Keratinocyte (primary cell): ENCODE data around the gene LIME1. TPM values are rescaled to one million over a fixed set of nuclear protein-coding genes. Genes with fewer than 3 reads are reported as not detected.

Experiments used
- DNase-seq: peaks from one replicate; pipeline ENCODE4 v3.0.0-alpha.2; 2011; ENCODE audit warnings: low read depth, missing footprints, low spot score
- FAIRE-seq: peaks from 2 replicates; lab custom pipeline; 2011; peaks lifted over from hg19 to GRCh38; lab: Jason Lieb, UNC
- H2AFZ ChIP-seq: 2 replicates; pipeline ENCODE4 v1.6.0; 2012; ENCODE audit warnings: low read length, control low read depth, inconsistent platforms; ENCODE audit not compliant: control insufficient read depth
- H3K27ac ChIP-seq: 2 replicates; pipeline ENCODE4 v1.5.1; 2011; ENCODE audit warnings: low read length; ENCODE audit not compliant: control insufficient read depth, insufficient read depth
- H3K27me3 ChIP-seq: 3 replicates; pipeline ENCODE4 v1.6.0; 2011; ENCODE audit warnings: low read length; ENCODE audit not compliant: control insufficient read depth, insufficient read depth; ENCODE audit errors: extremely low read depth
- H3K36me3 ChIP-seq, 2 experiments: 2 replicates in 1 of 2; 3 replicates in 1 of 2; pipeline ENCODE4 v1.5.1; 2011; ENCODE audit warnings: low read length in 2 of 2, mild to moderate bottlenecking in 1 of 2; ENCODE audit not compliant: control insufficient read depth in 2 of 2, insufficient read depth in 2 of 2; ENCODE audit errors: extremely low read depth in 1 of 2
- H3K4me1 ChIP-seq: 3 replicates; pipeline ENCODE4 v1.5.1; 2011; ENCODE audit warnings: low read length; ENCODE audit not compliant: control insufficient read depth, insufficient read depth; ENCODE audit errors: extremely low read depth
- H3K4me2 ChIP-seq: 3 replicates; pipeline ENCODE4 v1.6.0; 2011; ENCODE audit warnings: low read depth, low read length; ENCODE audit not compliant: control insufficient read depth, insufficient read depth; ENCODE audit errors: extremely low read depth
- H3K4me3 ChIP-seq, 3 experiments: fragments of 200-600 bp in 1 of 3; sonication (generic) in 1 of 3; 2 replicates in 2 of 3; 3 replicates in 1 of 3; pipeline ENCODE4 v1.5.1; 2011 to 2016; ENCODE audit warnings: low read length in 3 of 3, mild to moderate bottlenecking in 3 of 3, control low read depth in 2 of 3, inconsistent platforms in 1 of 3, low read depth in 1 of 3, mixed read lengths in 1 of 3, mixed run types in 1 of 3, moderate library complexity in 1 of 3; ENCODE audit not compliant: control insufficient read depth in 2 of 3, insufficient read depth in 2 of 3; ENCODE audit errors: extremely low read depth in 1 of 3
- H3K79me2 ChIP-seq: 2 replicates; pipeline ENCODE4 v1.6.0; 2012; ENCODE audit warnings: low read length; ENCODE audit not compliant: control insufficient read depth, insufficient read depth
- H3K9ac ChIP-seq: 3 replicates; pipeline ENCODE4 v1.6.0; 2011; ENCODE audit warnings: low read length; ENCODE audit not compliant: control insufficient read depth, insufficient read depth; ENCODE audit errors: extremely low read depth
- H3K9me1 ChIP-seq: 3 replicates; pipeline ENCODE4 v1.6.0; 2011; ENCODE audit warnings: low read length; ENCODE audit not compliant: control insufficient read depth, insufficient read depth; ENCODE audit errors: extremely low read depth
- H3K9me3 ChIP-seq: 2 replicates; pipeline ENCODE4 v1.5.1; 2012; ENCODE audit warnings: low read depth, low read length; ENCODE audit not compliant: control insufficient read depth
- H4K20me1 ChIP-seq: 3 replicates; pipeline ENCODE4 v1.6.0; 2011; ENCODE audit warnings: low read length; ENCODE audit not compliant: control insufficient read depth, insufficient read depth; ENCODE audit errors: extremely low read depth
- CTCF ChIP-seq, 3 experiments: IDR thresholded peaks in 1 of 3; conservative IDR thresholded peaks in 1 of 3; optimal IDR thresholded peaks in 1 of 3; 2 replicates in 2 of 3; 3 replicates in 1 of 3; pipeline versions ENCODE3 to v1.5.1; 2011; ENCODE audit warnings: low read length in 3 of 3, mild to moderate bottlenecking in 3 of 3, moderate library complexity in 2 of 3, control low read depth in 1 of 3, inconsistent platforms in 1 of 3; ENCODE audit not compliant: insufficient read depth in 2 of 3; ENCODE audit errors: extremely low read depth in 1 of 3
- EZH2 ChIP-seq: IDR thresholded peaks from one replicate; pipeline ENCODE4 v1.6.1; 2012; ENCODE audit warnings: inconsistent platforms, mild to moderate bottlenecking, low read length, moderate library complexity
- dilution Hi-C: fragments of 300-500 bp; cut with MboI; formaldehyde crosslinking; loops from one replicate; pipeline ENCODE4 v1.7.0; 2020; ENCODE audit warnings: low sequenced_read_pairs; ENCODE audit not compliant: extremely low pct_ligation_motif_present
- polyA plus RNA-seq, 5 experiments: library from polyadenylated mRNA; depleted of rRNA in 3 of 5; stranded (reverse) in 3 of 5; stranded (forward) in 1 of 5; unstranded in 1 of 5; fragments of >200 nt; gene quantifications; 1 replicate in 1 of 5; 2 replicates in 3 of 5; 3 replicates in 1 of 5; pipeline versions ENCODE4 v1.2.1 to v1.2.3, GENCODE V29; 2011 to 2012; ENCODE audit warnings: missing spikeins in 2 of 5, low read depth in 1 of 5, low replicate concordance in 1 of 5

LIME1 gene
- polyA plus RNA-seq, 1 donor (not counting 4 experiments of a cell fraction or from before 2014, with no cell fraction given): 0.75 TPM

GRCh38 chr20:63734946-63735858 lies 1.3 kb upstream of the LIME1 start:
- H3K36me3 ChIP-seq: peaks cover 17 to 23% of the 10 kb centered on the region in 2 experiments
- no peak overlapping the region for H3K9ac ChIP-seq
- no peak overlapping the region for H2AFZ ChIP-seq
- no peaks in the 10 kb centered on the region for H3K27me3 ChIP-seq
- H3K9me3 ChIP-seq: no peaks in the 10 kb centered on the region
- H3K27ac ChIP-seq: no peak overlapping the region
- peaks cover 18% of the 10 kb centered on the region for H3K4me1 ChIP-seq
- peaks cover 20% of the 10 kb centered on the region for H3K79me2 ChIP-seq
- dilution Hi-C loops: no loop called here
- no peak overlapping the region for H3K4me3 ChIP-seq
- no peaks in the 10 kb centered on the region for H3K9me1 ChIP-seq
- TF ChIP-seq CTCF (optimal IDR thresholded peaks at IDR 0.05 in 1 of 3, IDR thresholded peaks at IDR 0.05 in 1 of 3, conservative IDR thresholded peaks at IDR 0.05 in 1 of 3; ENCODE audit: extremely low read depth in 1 of 3, insufficient read depth in 2 of 3, low read length in 3 of 3): no peak
- TF ChIP-seq EZH2: no peak
- H4K20me1 ChIP-seq: no peaks in the 10 kb centered on the region
- no peak for FAIRE-seq
- no peak for DNase-seq
- H3K4me2 ChIP-seq: no peak overlapping the region

GRCh38 chr20:63736893-63737694 lies 630 bp downstream of the LIME1 start:
- H3K9me1 ChIP-seq: no peaks in the 10 kb centered on the region
- dilution Hi-C loops: no loop called here
- TF ChIP-seq CTCF (optimal IDR thresholded peaks at IDR 0.05 in 1 of 3, IDR thresholded peaks at IDR 0.05 in 1 of 3, conservative IDR thresholded peaks at IDR 0.05 in 1 of 3; ENCODE audit: extremely low read depth in 1 of 3, insufficient read depth in 2 of 3, low read length in 3 of 3) (no peak), EZH2 (no peak)
- no peak overlapping the region for H2AFZ ChIP-seq
- H3K36me3 ChIP-seq: peaks cover 16 to 27% of the 10 kb centered on the region in 2 experiments
- no peak overlapping the region for H3K27ac ChIP-seq
- peak overlapping the region; percentile 22 for H3K4me2 ChIP-seq
- peaks cover 7% of the 10 kb centered on the region for H3K79me2 ChIP-seq
- DNase-seq (no peak), FAIRE-seq (no peak)
- H4K20me1 ChIP-seq: no peaks in the 10 kb centered on the region
- no peak overlapping the region for H3K9ac ChIP-seq
- peaks cover 30% of the 10 kb centered on the region for H3K4me1 ChIP-seq
- no peaks in the 10 kb centered on the region for H3K9me3 ChIP-seq
- H3K27me3 ChIP-seq: no peaks in the 10 kb centered on the region
- no peak overlapping the region for H3K4me3 ChIP-seq
